GM19324 (cell line): ENCODE data around the gene UPF3A.
"Not testable (repeated sequence)": the region's sequence is repeated elsewhere in the genome, so short reads cannot be mapped to it uniquely, and the experiment has no call there.

Experiments
- ATAC-seq: cut with Tn5 transposase; IDR thresholded peaks from one replicate; pipeline ENCODE4 v1.9.1; 2021; ENCODE audit warnings: mild to moderate bottlenecking, moderate library complexity; ENCODE audit not compliant: unreplicated experiment, low FRiP score

UPF3A gene

GRCh38 chr13:114281351-114282040 is at the start of gene UPF3A:
UPF3A (plus strand) TSS chr13:114281601; CDS start chr13:114281640, 39 bp downstream.
- ATAC-seq, result peak; percentile 86

GRCh38 chr13:114231886-114232285 is 49.5 kb upstream of the UPF3A start:
- ATAC-seq, result no peak

- ATAC-seq, result no peak
Observed at GRCh38 chr13:114234266-114234644, 47.1 kb upstream of the UPF3A start.

GRCh38 chr13:114234645-114235421 is 46.6 kb upstream of the UPF3A start, which contains the start of gene CDC16:
CDC16 (plus strand) TSS chr13:114234897; CDS start chr13:114235085, 188 bp downstream.
- peak; percentile 93 for ATAC-seq

- no peak for ATAC-seq
Observed at GRCh38 chr13:114235697-114236096, 45.7 kb upstream of the UPF3A start.

- no peak for ATAC-seq
Observed at GRCh38 chr13:114236227-114236626, 45.2 kb upstream of the UPF3A start.

GRCh38 chr13:114237415-114238112 is 43.8 kb upstream of the UPF3A start:
- no peak for ATAC-seq

GRCh38 chr13:114241918-114242317 is 39.5 kb upstream of the UPF3A start:
- no peak for ATAC-seq

GRCh38 chr13:114243971-114244370 is 37.4 kb upstream of the UPF3A start:
- ATAC-seq, result no peak

- ATAC-seq, result no peak
Observed at GRCh38 chr13:114244637-114245036, 36.8 kb upstream of the UPF3A start.

GRCh38 chr13:114248011-114248410 is 33.4 kb upstream of the UPF3A start:
- ATAC-seq, result no peak

GRCh38 chr13:114249077-114249476 is 32.3 kb upstream of the UPF3A start:
- ATAC-seq, result no peak

- not testable (repeated sequence) for ATAC-seq
Observed at GRCh38 chr13:114251639-114252440, 29.6 kb upstream of the UPF3A start.

- no peak for ATAC-seq
Observed at GRCh38 chr13:114256547-114256946, 24.9 kb upstream of the UPF3A start.

GRCh38 chr13:114257014-114257413 is 24.4 kb upstream of the UPF3A start:
- no peak for ATAC-seq

GRCh38 chr13:114258589-114258988 is 22.8 kb upstream of the UPF3A start:
- ATAC-seq, result no peak

GRCh38 chr13:114259374-114259773 is 22.0 kb upstream of the UPF3A start:
- no peak for ATAC-seq

GRCh38 chr13:114259974-114260373 is 21.4 kb upstream of the UPF3A start:
- peak; percentile 70 for ATAC-seq

GRCh38 chr13:114260814-114261213 is 20.6 kb upstream of the UPF3A start:
- ATAC-seq, result no peak

GRCh38 chr13:114261328-114261965 is 20.0 kb upstream of the UPF3A start:
- ATAC-seq, result no peak
